ENCODE measurements around the gene RFX4.

The RFX4 gene

GRCh38 chr12:106629797-106630659, 47.2 kb downstream of the RFX4 start:
- no peaks in the 10 kb centered on the region for H3K9me3 ChIP-seq (ENCODE audit: control insufficient read depth in 2 of 2, low read length in 2 of 2)
- no peaks in the 10 kb centered on the region for H3K4me1 ChIP-seq (ENCODE audit: control insufficient read depth, insufficient read depth, low read length)
- H3K4me3 ChIP-seq (ENCODE audit: low read length in 2 of 2): no peak overlapping the region
- H3K36me3 ChIP-seq (ENCODE audit: control insufficient read depth in 2 of 2, insufficient read depth in 2 of 2, low read length in 2 of 2): no peaks in the 10 kb centered on the region
- peaks cover 0 to 2% of the 10 kb centered on the region in 2 donors for H3K27me3 ChIP-seq (ENCODE audit: control insufficient read depth in 1 of 2, insufficient read depth in 2 of 2, low read length in 2 of 2)
- no peak overlapping the region for H3K27ac ChIP-seq (ENCODE audit: low read length)
- no peak overlapping the region for H3K9ac ChIP-seq (ENCODE audit: low read length in 2 of 2)

- Histone ChIP-seq H3K36me3 (ENCODE audit: control insufficient read depth in 2 of 2, insufficient read depth in 2 of 2, low read length in 2 of 2) (no peaks in the 10 kb centered on the region), H3K4me3 (ENCODE audit: low read length in 2 of 2) (no peak overlapping the region), H3K9me3 (ENCODE audit: control insufficient read depth in 2 of 2, low read length in 2 of 2) (no peaks in the 10 kb centered on the region), H3K27ac (ENCODE audit: low read length) (no peak overlapping the region), H3K27me3 (ENCODE audit: control insufficient read depth in 1 of 2, insufficient read depth in 2 of 2, low read length in 2 of 2) (peaks cover 0 to 2% of the 10 kb centered on the region in 2 donors), H3K9ac (ENCODE audit: low read length in 2 of 2) (no peak overlapping the region), H3K4me1 (ENCODE audit: control insufficient read depth, insufficient read depth, low read length) (no peaks in the 10 kb centered on the region)
These were observed 48.3 kb downstream of the RFX4 start for GRCh38 chr12:106631150-106631549.

- Histone ChIP-seq H3K27ac (ENCODE audit: low read length) (no peak overlapping the region), H3K4me3 (ENCODE audit: low read length in 2 of 2) (no peak overlapping the region)
These were observed 49.0 kb downstream of the RFX4 start for GRCh38 chr12:106631797-106632196.

GRCh38 chr12:106632797-106633450, 50.1 kb downstream of the RFX4 start:
- H3K27me3 ChIP-seq (ENCODE audit: control insufficient read depth in 1 of 2, insufficient read depth in 2 of 2, low read length in 2 of 2): peaks cover 0 to 2% of the 10 kb centered on the region in 2 donors
- no peaks in the 10 kb centered on the region for H3K36me3 ChIP-seq (ENCODE audit: control insufficient read depth in 2 of 2, insufficient read depth in 2 of 2, low read length in 2 of 2)
- no peak overlapping the region for H3K4me3 ChIP-seq (ENCODE audit: low read length in 2 of 2)
- H3K4me1 ChIP-seq (ENCODE audit: control insufficient read depth, insufficient read depth, low read length): no peaks in the 10 kb centered on the region
- H3K27ac ChIP-seq (ENCODE audit: low read length): no peak overlapping the region
- H3K9me3 ChIP-seq (ENCODE audit: control insufficient read depth in 2 of 2, low read length in 2 of 2): no peaks in the 10 kb centered on the region
- no peak overlapping the region for H3K9ac ChIP-seq (ENCODE audit: low read length in 2 of 2)

More at GRCh38 chr12:106631797-106632196, 49.0 kb downstream of the RFX4 start:
- no peaks in the 10 kb centered on the region for H3K9me3 ChIP-seq (ENCODE audit: control insufficient read depth in 2 of 2, low read length in 2 of 2)
- no peak overlapping the region for H3K9ac ChIP-seq (ENCODE audit: low read length in 2 of 2)
- H3K4me1 ChIP-seq (ENCODE audit: control insufficient read depth, insufficient read depth, low read length): no peaks in the 10 kb centered on the region
- H3K36me3 ChIP-seq (ENCODE audit: control insufficient read depth in 2 of 2, insufficient read depth in 2 of 2, low read length in 2 of 2): no peaks in the 10 kb centered on the region
- H3K27me3 ChIP-seq (ENCODE audit: control insufficient read depth in 1 of 2, insufficient read depth in 2 of 2, low read length in 2 of 2): peaks cover 0 to 2% of the 10 kb centered on the region in 2 donors

- H3K9me3 ChIP-seq (ENCODE audit: control insufficient read depth in 2 of 2, low read length in 2 of 2): no peaks in the 10 kb centered on the region
- no peak overlapping the region for H3K4me3 ChIP-seq (ENCODE audit: low read length in 2 of 2)
- no peak overlapping the region for H3K9ac ChIP-seq (ENCODE audit: low read length in 2 of 2)
- H3K36me3 ChIP-seq (ENCODE audit: control insufficient read depth in 2 of 2, insufficient read depth in 2 of 2, low read length in 2 of 2): no peaks in the 10 kb centered on the region
- no peak overlapping the region for H3K27ac ChIP-seq (ENCODE audit: low read length)
- peaks cover 0 to 2% of the 10 kb centered on the region in 2 donors for H3K27me3 ChIP-seq (ENCODE audit: control insufficient read depth in 1 of 2, insufficient read depth in 2 of 2, low read length in 2 of 2)
- H3K4me1 ChIP-seq (ENCODE audit: control insufficient read depth, insufficient read depth, low read length): no peaks in the 10 kb centered on the region
These were observed 50.6 kb downstream of the RFX4 start for GRCh38 chr12:106633451-106633823.

- Histone ChIP-seq H3K27ac (ENCODE audit: low read length) (no peak overlapping the region), H3K9me3 (ENCODE audit: control insufficient read depth in 2 of 2, low read length in 2 of 2) (no peaks in the 10 kb centered on the region), H3K36me3 (ENCODE audit: control insufficient read depth in 2 of 2, insufficient read depth in 2 of 2, low read length in 2 of 2) (no peaks in the 10 kb centered on the region), H3K4me3 (ENCODE audit: low read length in 2 of 2) (no peak overlapping the region), H3K4me1 (ENCODE audit: control insufficient read depth, insufficient read depth, low read length) (no peaks in the 10 kb centered on the region), H3K27me3 (ENCODE audit: control insufficient read depth in 1 of 2, insufficient read depth in 2 of 2, low read length in 2 of 2) (peaks cover 0 to 2% of the 10 kb centered on the region in 2 donors), H3K9ac (ENCODE audit: low read length in 2 of 2) (no peak overlapping the region)
These were observed 51.4 kb downstream of the RFX4 start for GRCh38 chr12:106634206-106634605.

GRCh38 chr12:106643000-106643399, 60.2 kb downstream of the RFX4 start:
- no peak overlapping the region for H3K4me3 ChIP-seq (ENCODE audit: low read length in 2 of 2)
- H3K27me3 ChIP-seq (ENCODE audit: control insufficient read depth in 1 of 2, insufficient read depth in 2 of 2, low read length in 2 of 2): no peaks in the 10 kb centered on the region
- no peak overlapping the region for H3K27ac ChIP-seq (ENCODE audit: low read length)
- H3K9me3 ChIP-seq (ENCODE audit: control insufficient read depth in 2 of 2, low read length in 2 of 2): no peaks in the 10 kb centered on the region
- no peak overlapping the region for H3K9ac ChIP-seq (ENCODE audit: low read length in 2 of 2)
- H3K36me3 ChIP-seq (ENCODE audit: control insufficient read depth in 2 of 2, insufficient read depth in 2 of 2, low read length in 2 of 2): no peaks in the 10 kb centered on the region
- no peaks in the 10 kb centered on the region for H3K4me1 ChIP-seq (ENCODE audit: control insufficient read depth, insufficient read depth, low read length)

GRCh38 chr12:106644335-106645073, 61.7 kb downstream of the RFX4 start:
- Histone ChIP-seq H3K9me3 (ENCODE audit: control insufficient read depth in 2 of 2, low read length in 2 of 2) (no peaks in the 10 kb centered on the region), H3K36me3 (ENCODE audit: control insufficient read depth in 2 of 2, insufficient read depth in 2 of 2, low read length in 2 of 2) (no peaks in the 10 kb centered on the region), H3K27me3 (ENCODE audit: control insufficient read depth in 1 of 2, insufficient read depth in 2 of 2, low read length in 2 of 2) (no peaks in the 10 kb centered on the region), H3K4me3 (ENCODE audit: low read length in 2 of 2) (no peak overlapping the region), H3K9ac (ENCODE audit: low read length in 2 of 2) (no peak overlapping the region), H3K27ac (ENCODE audit: low read length) (no peak overlapping the region), H3K4me1 (ENCODE audit: control insufficient read depth, insufficient read depth, low read length) (no peaks in the 10 kb centered on the region)

- no peak overlapping the region for H3K9ac ChIP-seq (ENCODE audit: low read length in 2 of 2)
- H3K4me1 ChIP-seq (ENCODE audit: control insufficient read depth, insufficient read depth, low read length): no peaks in the 10 kb centered on the region
- H3K4me3 ChIP-seq (ENCODE audit: low read length in 2 of 2): no peak overlapping the region
- no peaks in the 10 kb centered on the region for H3K27me3 ChIP-seq (ENCODE audit: control insufficient read depth in 1 of 2, insufficient read depth in 2 of 2, low read length in 2 of 2)
- H3K36me3 ChIP-seq (ENCODE audit: control insufficient read depth in 2 of 2, insufficient read depth in 2 of 2, low read length in 2 of 2): no peaks in the 10 kb centered on the region
- H3K9me3 ChIP-seq (ENCODE audit: control insufficient read depth in 2 of 2, low read length in 2 of 2): no peaks in the 10 kb centered on the region
- no peak overlapping the region for H3K27ac ChIP-seq (ENCODE audit: low read length)
These were observed 62.2 kb downstream of the RFX4 start for GRCh38 chr12:106645074-106645421.

GRCh38 chr12:106645465-106646330, 62.9 kb downstream of the RFX4 start:
- no peaks in the 10 kb centered on the region for H3K4me1 ChIP-seq (ENCODE audit: control insufficient read depth, insufficient read depth, low read length)
- no peaks in the 10 kb centered on the region for H3K36me3 ChIP-seq (ENCODE audit: control insufficient read depth in 2 of 2, insufficient read depth in 2 of 2, low read length in 2 of 2)
- H3K4me3 ChIP-seq (ENCODE audit: low read length in 2 of 2): no peak overlapping the region
- no peak overlapping the region for H3K27ac ChIP-seq (ENCODE audit: low read length)
- H3K9ac ChIP-seq (ENCODE audit: low read length in 2 of 2): no peak overlapping the region
- H3K9me3 ChIP-seq (ENCODE audit: control insufficient read depth in 2 of 2, low read length in 2 of 2): no peaks in the 10 kb centered on the region
- no peaks in the 10 kb centered on the region for H3K27me3 ChIP-seq (ENCODE audit: control insufficient read depth in 1 of 2, insufficient read depth in 2 of 2, low read length in 2 of 2)
